UCSD-AML1 (cell line): ENCODE measurements around the gene MT1G.
"Not testable (repeated sequence)": the region's sequence is repeated elsewhere in the genome, so short reads cannot be mapped to it uniquely, and the experiment has no call there.

Experiments
- DNase-seq: peaks from one replicate; lab custom pipeline; 2025; ENCODE audit not compliant: unreplicated experiment; lab: John Stamatoyannopoulos, UW

Gene MT1G

DNA sequence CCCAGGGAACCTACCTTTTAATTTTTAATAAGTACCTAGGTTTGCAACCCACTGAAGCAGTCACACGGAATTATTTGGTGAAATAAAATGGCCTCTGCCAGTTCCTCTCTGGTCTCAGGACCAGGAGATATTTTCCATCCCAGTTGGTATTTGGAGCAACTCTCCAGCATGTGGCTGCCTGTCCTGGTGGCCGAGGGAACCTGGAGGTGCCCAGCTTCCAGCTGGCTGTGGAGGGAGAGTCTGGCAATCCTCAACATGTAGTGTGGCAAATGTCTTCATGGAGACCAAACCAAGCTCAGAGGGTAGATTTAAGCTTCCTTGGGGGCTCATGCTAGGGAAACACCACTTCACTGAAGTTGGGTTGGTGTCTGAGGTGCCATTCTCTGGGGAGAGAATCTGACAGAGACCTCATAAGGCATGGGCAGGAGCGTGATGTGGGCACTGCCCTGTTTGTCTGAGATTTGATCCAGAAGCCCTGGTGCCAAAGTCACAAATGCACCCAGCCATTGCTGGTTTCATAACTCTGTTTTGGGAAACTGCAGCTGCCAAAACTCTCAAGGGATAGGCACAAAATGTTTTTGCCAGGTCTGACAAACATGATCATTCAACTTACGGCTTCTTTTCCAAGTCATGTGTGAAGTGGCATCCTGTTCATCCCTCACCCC is 17.2 kb upstream of the MT1G start:
- DNase-seq: no peak

DNA sequence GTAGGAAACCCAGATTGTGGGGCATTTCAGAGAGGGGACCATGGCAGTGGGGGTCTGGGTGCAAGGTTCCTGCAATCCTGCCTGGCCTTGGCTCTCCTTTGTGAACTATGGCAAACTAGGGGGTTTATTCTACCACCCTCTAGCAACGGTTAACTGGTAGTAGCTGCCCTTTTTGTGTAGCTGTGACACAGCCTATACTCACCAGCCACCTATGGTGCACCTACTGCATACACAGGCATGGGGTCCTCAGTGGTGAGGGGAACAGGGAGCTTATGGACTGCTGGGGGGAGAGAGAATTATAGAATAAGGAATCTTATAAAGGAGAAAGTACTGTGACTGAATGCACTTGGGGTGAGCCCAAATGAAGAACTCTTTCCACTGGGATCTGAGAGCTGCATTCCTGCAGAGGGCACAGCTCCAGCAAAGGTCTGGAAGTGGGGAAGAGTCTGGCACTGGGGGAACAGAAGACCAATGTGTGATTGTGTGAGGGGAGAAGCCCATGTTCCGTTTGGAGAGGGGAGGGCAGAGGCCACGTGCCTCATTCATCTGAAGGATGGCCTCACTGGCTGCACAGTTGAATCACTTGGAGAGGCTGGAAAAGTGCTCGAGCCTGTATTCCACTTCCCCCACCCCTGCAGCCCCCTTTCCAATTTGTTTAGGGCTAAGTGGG is 16.5 kb upstream of the MT1G start:
- DNase-seq: no peak

DNA sequence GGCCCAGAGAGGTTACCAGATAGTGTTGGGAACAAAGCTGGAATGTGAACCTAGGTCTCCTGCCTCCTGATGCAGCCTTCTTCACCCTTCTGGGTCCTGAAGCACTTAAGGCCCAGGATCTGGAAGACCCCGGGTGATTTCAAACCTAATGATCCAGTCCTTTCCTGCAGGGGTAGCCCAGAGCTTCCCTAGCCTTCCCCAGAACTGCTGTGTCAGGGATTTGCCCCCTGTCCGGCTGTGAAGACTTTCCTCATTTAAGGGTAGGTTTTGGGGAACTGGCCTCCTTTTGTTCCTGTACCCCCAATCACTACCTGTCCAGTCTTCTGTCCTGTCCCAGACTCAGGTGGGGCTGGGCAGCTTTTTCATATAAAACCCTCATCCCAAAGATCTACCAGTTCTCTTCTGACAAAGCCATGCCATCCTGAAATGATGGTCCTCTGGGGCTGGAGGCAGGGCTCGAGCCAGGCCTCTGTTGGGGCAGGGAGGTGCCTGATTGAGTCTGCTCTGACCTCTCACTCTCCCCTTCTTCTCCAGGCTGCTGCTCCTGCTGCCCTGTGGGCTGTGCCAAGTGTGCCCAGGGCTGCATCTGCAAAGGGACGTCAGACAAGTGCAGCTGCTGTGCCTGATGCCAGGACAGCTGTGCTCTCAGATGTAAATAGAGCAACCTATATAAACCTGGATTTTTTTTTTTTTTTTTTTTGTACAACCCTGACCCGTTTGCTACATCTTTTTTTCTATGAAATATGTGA is 15.7 kb upstream of the MT1G start:
- no peak for DNase-seq

DNA sequence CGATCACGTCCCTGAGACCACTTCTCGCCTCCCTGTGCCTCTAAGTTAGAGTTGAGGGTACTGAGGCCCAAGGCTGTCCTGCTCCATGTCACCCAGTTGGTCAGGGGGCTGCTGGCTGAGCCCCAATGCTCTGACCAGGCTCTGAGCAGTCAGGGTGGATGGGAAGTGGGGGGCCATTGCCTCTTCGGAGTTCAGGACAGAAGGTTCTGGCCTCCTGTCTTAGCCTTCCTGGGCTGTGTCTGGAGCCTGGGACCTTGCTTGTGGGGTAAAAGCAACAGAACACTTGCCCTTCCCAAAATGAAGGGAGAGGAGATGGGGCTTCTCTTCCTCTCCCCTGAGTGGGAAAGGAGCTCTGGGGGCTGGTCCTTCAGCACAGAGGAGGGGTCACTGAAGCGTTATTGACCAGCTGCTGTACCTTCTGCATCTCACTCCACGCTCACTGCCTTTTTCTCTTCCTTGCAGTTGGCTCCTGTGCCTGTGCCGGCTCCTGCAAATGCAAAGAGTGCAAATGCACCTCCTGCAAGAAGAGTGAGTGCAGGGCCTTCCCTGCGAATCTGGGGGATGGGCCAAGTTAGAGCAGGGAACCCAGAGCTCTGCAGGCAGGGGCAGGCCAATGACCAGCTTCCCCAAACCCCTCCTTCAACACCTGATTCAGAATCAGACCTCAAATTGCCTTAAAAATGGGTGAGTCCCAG is 15.0 kb upstream of the MT1G start:
- DNase-seq: no peak

DNA sequence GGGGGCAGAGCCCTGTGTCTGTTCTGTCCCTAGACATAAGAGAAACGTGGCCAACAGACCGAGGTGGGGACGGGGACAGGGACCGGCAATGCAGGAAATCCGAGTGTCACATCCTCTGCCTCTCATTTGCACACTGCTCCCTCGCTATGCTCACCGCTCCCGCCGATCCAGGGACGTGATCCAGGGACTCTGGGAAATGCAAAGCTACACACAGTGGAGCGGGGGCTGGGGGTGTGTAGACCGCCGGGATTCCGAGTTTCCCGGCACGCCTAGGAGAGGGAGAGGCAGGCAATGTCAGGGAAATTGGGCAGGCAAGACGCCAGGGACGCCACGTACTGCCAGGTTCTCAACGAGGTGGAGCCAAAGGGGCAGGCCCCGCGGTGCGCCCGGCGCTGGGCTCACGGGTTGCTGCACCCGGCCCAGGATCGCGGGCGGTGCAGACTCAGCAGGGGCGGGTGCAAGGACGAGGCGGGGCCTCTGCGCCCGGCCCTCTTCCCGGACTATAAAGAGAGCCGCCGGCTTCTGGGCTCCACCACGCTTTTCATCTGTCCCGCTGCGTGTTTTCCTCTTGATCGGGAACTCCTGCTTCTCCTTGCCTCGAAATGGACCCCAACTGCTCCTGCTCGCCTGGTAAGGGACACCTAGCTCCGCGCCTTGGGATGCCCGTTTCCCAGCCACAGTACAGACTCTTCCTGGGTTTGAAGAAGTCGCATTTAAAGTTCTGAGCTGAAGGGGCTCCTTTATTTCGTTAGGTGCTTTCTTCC is 14.3 kb upstream of the MT1G start, which contains the start of gene MT1X:
Gene MT1X (plus strand): TSS at position 532 of the 764 bp plus-strand sequence. CDS start 71 bp downstream, at position 603.
- peak; percentile 87 for DNase-seq

DNA sequence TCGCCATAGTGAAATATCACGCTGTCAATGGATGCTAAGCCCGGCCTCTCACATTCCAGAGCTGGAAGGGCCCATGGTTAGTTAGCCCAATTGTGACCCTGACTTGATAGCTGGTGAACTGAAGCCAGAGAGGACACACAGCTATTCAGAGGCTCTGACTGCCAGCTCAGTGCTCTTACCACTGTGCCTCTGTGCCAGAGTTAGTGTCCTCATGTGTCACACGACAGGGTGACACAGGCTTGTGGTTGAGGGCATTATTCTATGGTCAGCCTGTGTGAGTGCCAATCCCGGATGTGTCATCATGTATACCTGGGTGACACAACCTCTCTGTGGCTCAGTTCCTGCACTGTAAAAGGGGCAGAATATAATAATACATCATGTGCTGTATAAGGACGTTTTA is 12.0 kb upstream of the MT1G start:
- DNase-seq: no peak

DNA sequence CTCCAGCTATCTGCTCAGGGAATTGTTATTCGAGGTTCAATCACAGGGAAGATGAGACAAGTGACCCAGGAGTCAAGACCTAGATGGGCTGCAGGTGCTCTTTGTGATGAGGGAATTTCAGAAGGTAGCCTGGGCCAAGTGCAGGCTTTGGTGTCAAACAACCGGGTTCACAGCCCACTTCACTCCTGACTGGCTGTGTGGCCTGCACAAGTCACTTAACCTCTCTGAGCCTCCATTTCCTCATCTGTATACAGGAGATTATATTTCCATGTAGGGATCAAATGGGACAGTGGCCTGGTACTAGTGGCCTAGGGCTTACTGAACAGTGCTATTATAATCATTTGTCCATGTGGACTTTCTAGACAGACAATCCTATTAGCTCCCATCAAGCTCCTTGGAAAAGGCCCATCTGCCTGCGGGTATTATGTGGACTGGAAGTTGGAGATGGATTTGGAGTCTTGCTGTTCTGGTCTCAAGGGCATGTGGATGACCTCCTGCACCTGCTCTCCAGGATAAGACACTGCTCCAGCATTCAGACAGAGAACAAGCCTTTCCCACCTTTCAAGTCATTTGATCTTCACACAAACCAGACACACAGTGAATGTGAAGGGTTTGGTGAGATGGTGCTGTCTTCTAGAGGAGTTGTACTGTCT is 11.3 kb upstream of the MT1G start:
- DNase-seq: no peak

DNA sequence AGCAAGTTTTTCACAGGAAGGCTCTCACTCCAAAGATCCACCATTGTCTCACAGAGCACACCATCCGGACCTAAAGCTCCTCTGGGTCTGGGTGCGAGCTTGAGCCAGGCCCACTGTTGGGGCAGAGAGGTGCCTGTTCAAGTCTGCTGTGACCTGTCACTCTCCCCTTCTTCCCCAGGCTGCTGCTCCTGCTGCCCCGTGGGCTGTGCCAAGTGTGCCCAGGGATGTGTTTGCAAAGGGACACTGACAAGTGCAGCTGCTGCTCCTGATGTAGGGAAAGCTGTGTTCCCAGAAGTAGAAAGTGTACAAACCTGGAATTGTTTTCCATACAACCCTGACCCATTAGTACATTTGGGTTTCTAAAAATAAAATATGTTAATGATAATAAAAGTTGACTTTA is 9.6 kb upstream of the MT1G start:
- DNase-seq: no peak

DNA sequence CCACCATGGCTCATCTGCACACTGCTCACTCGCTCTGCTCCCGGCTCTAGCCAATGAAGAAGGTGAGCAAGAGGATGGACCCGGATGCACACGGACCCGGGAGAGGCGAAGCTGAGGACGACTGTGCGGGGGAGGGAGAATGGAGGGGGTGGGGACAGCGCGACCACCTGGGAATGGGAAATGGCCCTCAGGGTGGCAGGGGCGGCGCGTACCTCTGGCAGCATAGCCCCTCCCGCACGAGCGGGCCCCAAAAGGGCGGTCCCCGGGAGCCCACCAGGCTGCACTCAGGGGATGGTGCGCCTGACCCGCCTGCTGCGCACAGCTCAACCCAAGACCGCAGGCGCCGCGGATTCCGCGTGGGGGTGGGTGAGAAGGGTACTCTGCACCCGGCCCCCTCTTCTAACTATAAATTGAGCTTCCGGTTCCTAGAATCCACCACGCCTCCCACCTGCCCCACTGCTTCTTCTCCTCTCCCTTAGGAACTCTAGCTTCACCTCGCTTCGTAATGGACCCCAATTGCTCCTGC is 7.9 kb upstream of the MT1G start:
- DNase-seq: no peak

DNA sequence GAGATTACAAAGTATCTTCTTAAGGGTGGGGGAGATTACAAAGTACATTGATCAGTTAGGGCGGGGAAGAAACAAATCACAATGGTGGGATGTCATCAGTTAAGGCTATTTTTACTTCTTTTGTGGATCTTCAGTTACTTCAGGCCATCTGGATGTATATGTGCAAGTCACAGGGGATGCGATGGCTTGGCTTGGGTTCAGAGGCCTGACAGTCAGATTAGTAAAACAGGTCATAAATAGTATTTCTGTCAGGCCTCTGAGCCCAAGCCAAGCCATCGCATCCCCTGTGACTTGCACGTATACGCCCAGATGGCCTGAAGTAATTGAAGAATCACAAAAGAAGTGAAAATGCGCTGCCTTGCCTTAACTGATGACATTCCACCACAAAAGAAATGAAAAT is 6.7 kb upstream of the MT1G start:
- DNase-seq: not testable (repeated sequence)

DNA sequence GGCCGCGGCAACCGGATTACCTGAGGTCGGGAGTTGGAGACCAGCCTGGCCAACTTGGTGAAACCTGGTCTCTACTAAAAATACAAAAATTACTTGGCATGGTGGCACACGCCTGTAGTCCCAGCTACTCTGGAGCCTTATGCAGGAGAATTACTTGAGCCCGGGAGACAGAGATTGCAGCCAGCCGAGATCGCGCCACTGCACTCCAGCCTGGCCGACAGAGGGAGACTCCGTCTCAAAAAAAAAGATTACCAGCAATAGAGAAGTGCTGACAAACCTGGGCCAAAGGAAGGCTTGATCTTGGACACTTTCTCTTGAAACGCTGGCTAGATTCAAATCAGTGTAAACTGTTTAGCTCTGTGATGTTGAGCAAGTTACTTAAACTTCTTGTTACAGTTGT is 6.1 kb upstream of the MT1G start:
- peak; percentile 29 for DNase-seq

DNA sequence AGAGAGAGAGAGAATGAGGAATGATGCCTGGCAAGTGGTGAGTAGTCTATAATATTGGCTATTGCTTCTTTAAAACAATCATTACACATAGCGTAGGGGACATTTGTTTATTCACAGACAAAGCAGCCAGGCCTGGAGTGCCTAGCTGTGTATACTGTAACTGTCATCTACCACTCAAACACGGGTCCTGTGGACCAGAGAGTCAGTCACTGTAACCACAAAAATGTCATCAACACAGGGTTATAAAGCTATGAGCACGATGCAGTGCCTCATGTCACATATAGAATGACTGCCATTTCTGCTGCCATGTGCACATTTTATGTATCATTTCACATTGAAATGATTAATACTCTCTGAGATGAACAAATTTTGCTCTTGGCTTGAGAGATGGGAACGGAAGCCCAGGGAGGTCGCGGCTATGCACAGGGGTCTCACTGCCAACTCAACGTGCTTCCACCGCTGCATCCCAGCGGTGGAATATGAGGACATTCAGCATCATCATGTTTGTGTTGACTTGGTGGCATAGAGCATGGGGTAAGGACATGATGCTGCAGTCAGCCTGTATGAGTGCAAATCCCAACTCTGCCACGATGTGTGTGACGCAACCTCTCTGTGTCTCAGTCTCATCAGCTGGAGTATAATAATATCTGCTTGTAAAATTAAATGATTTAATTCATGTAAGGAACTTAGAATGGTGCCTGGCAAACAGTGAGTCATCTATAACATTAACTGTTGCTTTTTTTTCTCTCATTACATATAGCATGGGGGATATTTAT is 5.1 kb upstream of the MT1G start:
- no peak for DNase-seq

DNA sequence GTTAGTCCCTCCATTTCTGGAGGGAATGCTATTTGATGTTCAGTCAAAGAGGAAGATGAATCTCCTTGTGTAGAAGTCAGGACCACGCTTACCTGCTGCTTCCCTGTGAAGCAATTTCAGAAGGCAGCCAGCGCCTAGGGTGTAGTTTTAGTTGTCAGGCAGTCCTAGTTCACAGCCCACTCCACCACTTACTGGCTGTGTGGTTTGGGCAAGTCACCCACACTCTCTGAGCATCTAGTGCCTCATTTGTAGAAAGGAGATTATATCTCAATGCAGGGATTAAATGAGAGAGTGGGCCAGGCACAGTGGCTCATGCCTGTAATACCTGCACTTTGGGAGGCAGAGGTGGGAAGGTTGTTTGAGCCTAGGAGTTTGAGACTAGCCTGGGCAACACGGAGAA is 4.3 kb upstream of the MT1G start:
- DNase-seq: not testable (repeated sequence)

DNA sequence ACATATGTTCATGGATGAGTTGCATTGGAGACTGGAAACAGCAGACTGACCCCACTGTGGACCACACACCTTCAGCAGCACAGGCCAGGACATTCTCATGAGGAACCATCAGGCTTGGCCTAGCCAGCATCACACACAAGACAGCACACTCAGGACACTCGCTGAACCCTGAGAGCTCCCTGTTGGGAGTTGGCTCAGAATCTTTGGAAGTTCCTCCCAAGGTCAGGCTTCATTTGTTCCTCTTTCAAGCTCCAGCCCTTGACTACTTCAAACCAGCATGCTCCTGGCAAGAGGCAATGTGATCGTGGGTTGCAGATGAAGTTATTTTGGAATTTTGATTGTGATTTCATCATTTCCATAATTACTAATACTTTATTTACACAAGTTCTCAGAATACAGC is 3.8 kb upstream of the MT1G start:
- DNase-seq: not testable (repeated sequence)

DNA sequence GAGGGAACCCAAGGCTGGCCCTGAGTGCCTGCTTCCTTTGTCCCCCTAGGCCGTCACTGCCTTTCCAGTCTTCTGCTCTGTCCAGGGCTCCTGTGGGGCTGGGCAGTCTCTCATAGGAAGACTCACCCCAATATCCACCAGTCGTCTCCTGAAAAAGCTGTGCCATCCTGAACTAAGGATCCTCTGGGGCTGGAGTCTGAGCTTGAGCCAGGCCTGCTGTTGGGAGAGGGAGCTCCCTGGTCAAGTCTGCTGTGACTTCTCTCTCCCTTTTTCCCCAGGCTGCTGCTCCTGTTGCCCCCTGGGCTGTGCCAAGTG is 2.7 kb upstream of the MT1G start:
- no peak for DNase-seq

DNA sequence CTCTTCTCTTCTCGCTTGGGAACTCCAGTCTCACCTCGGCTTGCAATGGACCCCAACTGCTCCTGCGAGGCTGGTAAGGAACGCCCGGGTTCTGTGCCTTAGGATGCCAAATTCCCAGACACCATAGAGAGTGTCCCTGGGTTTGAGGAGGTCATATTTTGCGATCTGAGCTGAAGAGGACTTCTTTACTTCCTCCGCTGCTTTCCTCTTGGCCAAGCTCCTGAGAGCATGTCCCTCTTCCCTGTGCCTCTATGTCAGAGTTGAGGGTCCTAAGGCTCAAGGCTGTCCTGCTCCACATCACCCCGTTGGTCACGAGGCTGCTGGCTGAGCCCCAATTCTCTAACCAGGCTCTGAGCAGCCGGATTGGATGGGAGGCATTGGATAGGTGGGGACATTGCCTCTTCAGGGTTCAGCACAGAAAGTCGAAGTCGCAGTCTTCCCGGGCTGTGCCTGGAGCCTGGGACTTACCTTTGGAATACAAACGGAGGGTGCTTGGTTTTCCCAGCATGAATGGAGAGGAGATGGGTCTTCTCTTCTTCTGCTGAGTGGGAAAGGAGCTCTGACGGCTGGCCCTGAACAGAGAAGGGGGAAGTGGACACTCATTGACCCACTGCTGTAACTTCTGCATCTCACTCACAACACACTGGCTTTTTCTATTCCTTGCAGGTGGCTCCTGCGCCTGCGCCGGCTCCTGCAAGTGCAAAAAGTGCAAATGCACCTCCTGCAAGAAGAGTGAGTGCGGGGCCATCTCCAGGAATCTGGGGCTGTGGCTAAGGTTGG is 2.2 kb upstream of the MT1G start:
- DNase-seq: no peak

DNA sequence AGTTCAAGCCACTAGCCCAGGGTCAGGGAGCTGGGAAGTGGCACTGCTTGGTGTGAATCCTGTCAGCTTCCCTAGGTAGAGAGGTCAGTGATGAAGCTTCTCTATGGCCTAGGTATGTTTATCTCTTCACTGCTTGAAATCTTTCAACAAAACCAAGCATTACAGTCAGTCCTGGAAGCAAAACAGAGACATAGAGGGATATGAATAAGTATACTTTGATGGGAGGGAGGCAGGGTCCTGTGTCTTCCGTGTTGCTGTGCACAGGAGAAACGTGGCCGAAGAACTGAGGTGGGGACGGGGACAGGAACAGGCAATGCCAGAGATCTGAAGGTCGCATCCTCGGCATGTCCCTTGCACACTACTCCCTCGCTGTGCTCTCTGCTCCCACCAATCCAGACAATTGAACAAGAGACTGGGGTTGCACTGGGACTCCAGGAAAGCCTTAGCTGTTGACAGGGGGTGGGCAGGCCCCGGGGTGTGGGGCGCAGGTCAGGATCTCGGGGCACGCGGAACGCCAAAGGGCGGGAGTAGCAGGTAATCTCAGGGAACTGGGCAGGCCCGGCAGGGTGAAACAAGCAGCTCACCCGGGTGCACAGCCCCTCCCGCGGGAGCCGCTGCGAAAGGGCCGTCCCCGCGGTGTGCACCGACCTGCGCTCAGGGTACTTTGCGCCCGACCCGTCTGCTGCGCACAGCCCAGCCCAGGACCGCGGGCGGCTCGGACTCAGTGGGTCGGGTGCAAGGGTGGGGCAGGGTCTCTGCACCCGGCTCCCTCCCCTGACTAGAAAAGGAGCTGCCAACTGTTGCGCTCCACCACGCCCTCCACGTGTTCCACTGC is 1.4 kb upstream of the MT1G start, which contains the start of gene MT1H:
Gene MT1H (plus strand): TSS at position 810 of the 835 bp plus-strand sequence. CDS start 71 bp downstream, outside the sequence.
- DNase-seq: no peak
